K562 (cell line): Measurements from ENCODE around the gene SLC18B1. TPM values are rescaled to one million over a fixed set of nuclear protein-coding genes. Genes with fewer than 3 reads are reported as not detected.

ENCODE experiments used
- BRCA1 ChIP-seq, 2 experiments: fragments of 450-650 bp in 1 of 2; sonication (generic) in 1 of 2; formaldehyde crosslinking in 1 of 2; IDR thresholded peaks; 2 replicates each; pipeline versions ENCODE4 v1.5.0 to v1.6.1; 2017 to 2020; ENCODE audit warnings: mild to moderate bottlenecking in 1 of 2, missing genetic modification reagents in 1 of 2
- BRD4 ChIP-seq: fragments of 200-600 bp; sonication (generic); IDR thresholded peaks from 2 replicates; pipeline ENCODE4 v1.6.1; 2017; ENCODE audit warnings: inconsistent platforms
- DMBX1 ChIP-seq: fragments of 250-450 bp; sonication (Bioruptor Pico); IDR thresholded peaks from 2 replicates; pipeline ENCODE4 v1.8.0; 2022; ENCODE audit warnings: inconsistent platforms, mild to moderate bottlenecking, moderate library complexity, borderline replicate concordance
- GATAD2B ChIP-seq: fragments of 450-650 bp; IDR thresholded peaks from 2 replicates; pipeline ENCODE4 v1.6.1; 2017; ENCODE audit warnings: mild to moderate bottlenecking, borderline replicate concordance
- KDM5B ChIP-seq: fragments of 200-600 bp; sonication (generic); IDR thresholded peaks from 2 replicates; pipeline ENCODE4 v1.6.1; 2012; ENCODE audit warnings: low read depth, mild to moderate bottlenecking, moderate library complexity, low read length, control low read depth, inconsistent platforms; ENCODE audit not compliant: insufficient replicate concordance
- MEIS2 ChIP-seq: fragments of 450-650 bp; IDR thresholded peaks from 2 replicates; pipeline ENCODE4 v1.6.1; 2014; ENCODE audit warnings: mild to moderate bottlenecking; ENCODE audit not compliant: partially characterized antibody
- NR3C1 ChIP-seq: sonication (generic); formaldehyde crosslinking; IDR thresholded peaks from 2 replicates; pipeline ENCODE4 v1.8.1; 2022; ENCODE audit warnings: missing genetic modification reagents
- PTBP1 ChIP-seq: fragments of 200-400 bp; formaldehyde crosslinking; IDR thresholded peaks from 2 replicates; pipeline ENCODE4 v1.6.1; 2017; ENCODE audit warnings: low read depth, low read length
- RFX1 ChIP-seq: fragments of 450-650 bp; IDR thresholded peaks from 2 replicates; pipeline ENCODE4 v1.6.1; 2016; ENCODE audit warnings: mild to moderate bottlenecking, moderate library complexity
- SMAD1 ChIP-seq: fragments of 150-350 bp; IDR thresholded peaks from 2 replicates; pipeline ENCODE4 v1.6.1; 2014; ENCODE audit warnings: low read length, low read depth; ENCODE audit not compliant: partially characterized antibody
- TAF9B ChIP-seq: fragments of 450-650 bp; IDR thresholded peaks from 2 replicates; pipeline ENCODE4 v1.6.1; 2018; ENCODE audit warnings: mild to moderate bottlenecking; ENCODE audit not compliant: partially characterized antibody
- TCF3 ChIP-seq: sonication (generic); formaldehyde crosslinking; IDR thresholded peaks from 2 replicates; pipeline ENCODE4 v1.4.0; 2020; ENCODE audit warnings: mild to moderate bottlenecking, missing genetic modification reagents
- TCF7 ChIP-seq: sonication (generic); IDR thresholded peaks from 2 replicates; pipeline ENCODE4 v1.6.1; 2016; ENCODE audit warnings: antibody characterized with exemption, borderline replicate concordance
- TRIM24 ChIP-seq, 2 experiments: fragments of 450-650 bp; IDR thresholded peaks; 2 replicates each; pipeline ENCODE4 v1.6.1; 2016
- ZNF124 ChIP-seq: sonication (generic); formaldehyde crosslinking; IDR thresholded peaks from 2 replicates; pipeline ENCODE4 v1.8.1; 2022; ENCODE audit warnings: missing genetic modification reagents
- ZNF280B ChIP-seq: fragments of 250-450 bp; sonication (Bioruptor Pico); IDR thresholded peaks from 2 replicates; pipeline ENCODE4 v1.5.1; 2021; ENCODE audit warnings: mild to moderate bottlenecking
- ZNF347 ChIP-seq: fragments of 450-650 bp; formaldehyde crosslinking; IDR thresholded peaks from 2 replicates; pipeline ENCODE4 v1.4.0; 2020; ENCODE audit warnings: low read depth, mild to moderate bottlenecking, moderate library complexity
- ZSCAN32 ChIP-seq: fragments of 450-650 bp; formaldehyde crosslinking; IDR thresholded peaks from 2 replicates; pipeline ENCODE4 v1.4.0; 2020; ENCODE audit warnings: mild to moderate bottlenecking, moderate library complexity
- polyA plus RNA-seq, 8 experiments: library from polyadenylated mRNA; depleted of rRNA in 4 of 8; stranded (reverse) in 5 of 8; unstranded in 3 of 8; fragments of >200 nt; fragmentation: Nextera tagmentation in 2 of 8; fragmentation: Illumina TruSeq in 1 of 8; extraction: Ambion mirVana in 2 of 8; extraction: Trizol in 1 of 8; gene quantifications; 2 replicates each; pipeline versions ENCODE4 v1.2.1 to v1.2.3, GENCODE V29; 2011 to 2014; ENCODE audit warnings: inconsistent platforms in 1 of 8, missing spikeins in 1 of 8
- total RNA-seq, 7 experiments: library from RNA; depleted of rRNA in 6 of 7; stranded (reverse); fragments of >200 nt in 6 of 7; fragmentation: Illumina TruSeq in 2 of 7; extraction: Trizol in 2 of 7; gene quantifications; 2 replicates each; pipeline versions ENCODE4 v1.2.1 to v1.2.3, GENCODE V29; 2011 to 2021; ENCODE audit warnings: low replicate concordance in 1 of 7
- TF ChIP-seq, protein P1 (sequence below): fragments of 450-650 bp; IDR thresholded peaks from 2 replicates; pipeline ENCODE4 v1.6.1; 2018; ENCODE audit warnings: mild to moderate bottlenecking, low read depth; ENCODE audit not compliant: partially characterized antibody
- TF ChIP-seq, protein P2 (sequence below), 2 experiments: fragments of 450-650 bp; IDR thresholded peaks; 2 replicates each; pipeline ENCODE4 v1.6.1; 2016
- TF ChIP-seq, protein P3 (sequence below): sonication (generic); formaldehyde crosslinking; IDR thresholded peaks from 2 replicates; pipeline ENCODE4 v1.8.1; 2022; ENCODE audit warnings: missing genetic modification reagents

The SLC18B1 gene
- total and polyA plus RNA-seq, 9 of the 15 experiments (the other 6 are each of a cell fraction or from before 2014, with no cell fraction given) = 10.4 to 49.1 (median 32.0) TPM

GRCh38 chr6:132797951-132798868, at the start of gene SLC18B1 (continued):
- TF ChIP-seq ZNF280B = no peak
- TF ChIP-seq KDM5B = peak; percentile 75
- TF ChIP-seq MEIS2 = no peak
- no peak for TF ChIP-seq ZSCAN32 (CRISPR knock-in tag)
- no peak for TF ChIP-seq ZNF124
- peak; percentile 52; the same call in 1 of the 2 replicates for TF ChIP-seq RFX1
- no peak for TF ChIP-seq TCF7
- TF ChIP-seq, protein P1, sequence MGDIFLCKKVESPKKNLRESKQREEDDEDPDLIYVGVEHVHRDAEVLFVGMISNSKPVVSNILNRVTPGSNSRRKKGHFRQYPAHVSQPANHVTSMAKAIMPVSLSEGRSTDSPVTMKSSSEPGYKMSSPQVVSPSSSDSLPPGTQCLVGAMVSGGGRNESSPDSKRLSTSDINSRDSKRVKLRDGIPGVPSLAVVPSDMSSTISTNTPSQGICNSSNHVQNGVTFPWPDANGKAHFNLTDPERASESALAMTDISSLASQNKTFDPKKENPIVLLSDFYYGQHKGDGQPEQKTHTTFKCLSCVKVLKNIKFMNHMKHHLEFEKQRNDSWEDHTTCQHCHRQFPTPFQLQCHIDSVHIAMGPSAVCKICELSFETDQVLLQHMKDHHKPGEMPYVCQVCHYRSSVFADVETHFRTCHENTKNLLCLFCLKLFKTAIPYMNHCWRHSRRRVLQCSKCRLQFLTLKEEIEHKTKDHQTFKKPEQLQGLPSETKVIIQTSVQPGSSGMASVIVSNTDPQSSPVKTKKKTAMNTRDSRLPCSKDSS = no peak
- TF ChIP-seq ZNF347 (CRISPR knock-in tag) = no peak
- 0 out of 2 replicates have a peak, but pooled peaks have one; percentile 23 for TF ChIP-seq BRD4
- TF ChIP-seq, protein P2, sequence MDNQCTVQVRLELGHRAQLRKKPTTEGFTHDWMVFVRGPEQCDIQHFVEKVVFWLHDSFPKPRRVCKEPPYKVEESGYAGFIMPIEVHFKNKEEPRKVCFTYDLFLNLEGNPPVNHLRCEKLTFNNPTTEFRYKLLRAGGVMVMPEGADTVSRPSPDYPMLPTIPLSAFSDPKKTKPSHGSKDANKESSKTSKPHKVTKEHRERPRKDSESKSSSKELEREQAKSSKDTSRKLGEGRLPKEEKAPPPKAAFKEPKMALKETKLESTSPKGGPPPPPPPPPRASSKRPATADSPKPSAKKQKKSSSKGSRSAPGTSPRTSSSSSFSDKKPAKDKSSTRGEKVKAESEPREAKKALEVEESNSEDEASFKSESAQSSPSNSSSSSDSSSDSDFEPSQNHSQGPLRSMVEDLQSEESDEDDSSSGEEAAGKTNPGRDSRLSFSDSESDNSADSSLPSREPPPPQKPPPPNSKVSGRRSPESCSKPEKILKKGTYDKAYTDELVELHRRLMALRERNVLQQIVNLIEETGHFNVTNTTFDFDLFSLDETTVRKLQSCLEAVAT (IDR thresholded peaks at IDR 0.05) = no peak
- TF ChIP-seq TRIM24 (IDR thresholded peaks at IDR 0.05) = no peak
- no peak for TF ChIP-seq BRCA1 (IDR thresholded peaks at IDR 0.05)
- TF ChIP-seq BRCA1 (CRISPR knock-in tag; IDR thresholded peaks at IDR 0.05) = no peak
- no peak for TF ChIP-seq DMBX1 (CRISPR knock-in tag)
- no peak for TF ChIP-seq NR3C1 (CRISPR knock-in tag)
- TF ChIP-seq TCF3 (CRISPR knock-in tag) = no peak
- TF ChIP-seq GATAD2B = no peak
- TF ChIP-seq TAF9B = peak; percentile 44
- TF ChIP-seq, protein P3, sequence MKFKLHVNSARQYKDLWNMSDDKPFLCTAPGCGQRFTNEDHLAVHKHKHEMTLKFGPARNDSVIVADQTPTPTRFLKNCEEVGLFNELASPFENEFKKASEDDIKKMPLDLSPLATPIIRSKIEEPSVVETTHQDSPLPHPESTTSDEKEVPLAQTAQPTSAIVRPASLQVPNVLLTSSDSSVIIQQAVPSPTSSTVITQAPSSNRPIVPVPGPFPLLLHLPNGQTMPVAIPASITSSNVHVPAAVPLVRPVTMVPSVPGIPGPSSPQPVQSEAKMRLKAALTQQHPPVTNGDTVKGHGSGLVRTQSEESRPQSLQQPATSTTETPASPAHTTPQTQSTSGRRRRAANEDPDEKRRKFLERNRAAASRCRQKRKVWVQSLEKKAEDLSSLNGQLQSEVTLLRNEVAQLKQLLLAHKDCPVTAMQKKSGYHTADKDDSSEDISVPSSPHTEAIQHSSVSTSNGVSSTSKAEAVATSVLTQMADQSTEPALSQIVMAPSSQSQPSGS (CRISPR knock-in tag) = no peak
- TF ChIP-seq SMAD1 = no peak
- no peak for TF ChIP-seq PTBP1
